Activated CD4-positive, alpha-beta T cell treated with anti-CD3 and anti-CD28 coated beads, Interleukin-2, amount 50 U/mL, for 4 hours (primary cell): ENCODE results near the gene PDE1C.

Experiments
- DNase-seq, 2 experiments: peaks; one replicate each; pipeline ENCODE4 v3.0.0-alpha.2; 2020

The PDE1C gene

DNA sequence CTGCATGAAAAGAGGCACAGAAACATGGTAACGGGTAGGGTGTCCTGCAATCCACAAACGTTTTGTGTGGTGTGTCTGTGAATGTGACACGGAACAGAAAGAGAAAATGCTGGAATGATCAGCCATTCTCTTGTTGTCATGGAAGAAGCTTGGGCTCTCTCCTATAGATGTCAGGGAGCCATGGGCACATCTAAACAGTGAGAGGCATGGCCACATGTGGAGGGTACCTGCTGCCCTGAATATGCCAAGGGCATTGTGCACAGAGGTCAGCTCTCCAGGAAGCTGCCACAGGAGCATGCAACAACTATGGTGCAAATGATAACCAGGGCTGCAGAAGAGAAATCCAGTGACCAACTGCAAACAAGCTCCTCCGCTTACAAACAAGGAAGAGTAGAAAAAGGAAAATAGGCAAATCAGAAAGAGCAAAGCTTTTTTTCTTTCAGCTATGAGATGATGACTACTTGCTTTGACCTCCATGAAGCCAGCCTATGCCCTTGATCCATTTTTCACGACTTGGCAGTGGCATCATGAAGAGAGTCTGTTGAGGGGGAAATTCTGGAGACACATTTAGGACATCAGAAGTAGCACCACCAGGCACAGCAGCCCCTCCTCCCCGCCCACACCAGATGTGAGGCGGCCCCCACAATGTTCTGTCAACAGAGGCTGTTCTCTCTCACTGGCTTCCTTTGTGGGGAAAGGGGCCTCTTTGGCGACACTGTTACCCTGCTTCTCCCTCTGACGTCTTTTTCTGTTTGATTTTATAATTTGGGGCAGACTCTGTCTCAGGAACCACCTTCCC lies 4.8 kb upstream of the PDE1C start:
- DNase-seq: no peak

DNA sequence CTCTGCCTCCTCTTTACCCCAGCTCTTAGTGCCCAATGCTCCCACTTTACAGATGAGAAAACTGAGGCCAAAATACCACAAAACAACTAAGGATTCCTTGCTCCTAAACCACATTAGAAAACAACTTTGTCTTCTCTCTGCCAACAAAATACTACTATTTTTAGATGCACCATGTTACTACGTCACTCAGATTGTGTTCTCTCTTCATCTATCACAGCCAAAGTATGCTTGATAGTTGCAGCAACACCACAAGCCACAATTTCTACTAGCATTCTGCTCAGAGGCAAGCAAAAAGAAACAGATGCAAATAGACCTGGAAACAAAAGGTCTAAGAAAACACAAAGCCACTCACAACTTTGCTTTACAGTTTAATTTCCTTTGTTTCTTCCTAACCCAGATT lies 3.3 kb upstream of the PDE1C start:
- no peak for DNase-seq

DNA sequence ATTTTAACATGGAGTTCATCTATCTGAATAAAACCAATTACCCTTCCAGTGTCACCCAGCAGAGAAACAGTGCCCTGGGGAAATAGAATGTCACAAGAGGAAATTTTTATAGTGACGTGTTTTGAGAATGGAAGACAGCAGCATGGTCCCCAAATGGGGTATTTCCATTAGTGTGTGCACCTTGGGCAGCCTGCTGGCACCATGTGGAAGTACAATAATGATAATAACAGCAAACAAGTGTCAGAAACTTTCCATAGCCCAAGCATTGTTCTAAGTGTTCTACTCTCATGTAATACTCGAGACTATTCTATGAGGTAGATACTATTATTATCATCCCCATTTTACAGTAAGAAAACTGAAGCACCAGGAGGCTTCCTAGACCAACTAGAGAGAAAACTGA lies 2.2 kb upstream of the PDE1C start:
- no peak for DNase-seq

DNA sequence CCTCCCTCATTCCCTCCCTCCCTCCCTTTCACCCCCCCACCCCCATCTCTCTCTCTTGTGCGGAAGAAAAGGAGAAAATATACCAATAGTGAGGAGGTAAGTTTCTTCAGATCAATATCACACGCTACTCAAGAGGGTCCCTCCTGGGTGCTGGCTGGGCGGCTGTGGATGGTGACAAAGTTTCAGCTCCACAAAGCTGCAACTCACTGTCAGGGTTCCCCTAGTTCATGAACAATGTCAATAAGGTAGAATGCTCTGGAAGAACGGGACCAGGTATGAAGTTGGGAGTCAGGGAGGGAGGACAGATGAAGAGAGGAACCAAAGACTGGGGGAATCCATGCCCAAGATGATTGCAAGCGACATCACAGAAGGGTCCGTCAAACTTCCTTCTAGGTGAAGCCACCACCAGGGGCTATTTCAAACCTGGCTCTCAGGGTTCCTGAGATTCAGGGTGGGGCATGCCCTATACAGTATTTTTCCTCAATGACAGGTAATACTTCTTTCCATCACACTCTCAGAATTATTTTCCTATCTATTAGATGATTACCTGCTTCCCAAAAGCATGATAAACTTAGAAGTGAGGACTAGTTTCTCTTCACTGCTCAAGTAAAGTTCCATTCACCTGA lies 1.4 kb upstream of the PDE1C start:
- DNase-seq: no peak

DNA sequence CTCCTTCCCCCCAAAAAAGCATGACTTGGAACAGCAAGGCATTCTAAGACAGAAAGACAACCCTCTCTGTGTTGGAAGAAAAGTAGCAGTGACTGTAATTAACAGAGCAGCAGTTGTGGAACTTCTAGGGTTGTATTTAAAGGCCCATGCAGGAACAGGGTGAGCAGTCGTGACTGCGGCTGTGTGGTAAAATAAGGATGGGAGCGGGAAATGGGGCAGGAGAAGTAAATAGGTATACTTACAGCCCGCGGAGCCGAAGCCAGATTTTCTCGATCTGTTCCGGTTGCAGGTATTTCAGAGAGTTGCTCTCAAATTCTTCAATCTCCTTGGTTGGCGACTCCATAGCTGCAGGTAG lies 179 bp downstream of the PDE1C start:
- no peak for DNase-seq

DNA sequence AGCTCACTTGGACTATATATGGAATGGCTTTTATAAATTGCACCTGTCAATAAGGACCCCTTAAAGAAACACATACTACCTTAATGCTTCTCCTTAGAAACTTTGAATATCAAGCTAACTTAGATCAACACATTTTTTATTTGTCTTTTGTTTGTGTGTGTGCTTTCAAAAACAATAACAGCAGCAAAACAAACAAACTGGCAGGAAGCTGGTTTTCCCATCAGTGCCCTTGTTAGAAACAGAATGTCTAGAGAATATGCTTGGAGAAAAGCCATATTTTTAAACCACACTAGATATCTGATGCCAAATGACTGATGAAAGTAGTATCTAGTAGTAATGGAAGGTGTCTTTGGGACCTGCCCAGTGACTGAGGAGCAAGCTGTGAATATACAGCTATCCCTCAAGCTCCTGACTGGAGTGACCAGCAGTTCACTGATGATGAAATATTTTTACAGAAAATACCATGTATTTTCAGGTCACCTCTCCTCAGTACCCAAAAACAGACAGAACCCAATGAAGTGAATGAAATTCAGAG lies 1.0 kb downstream of the PDE1C start:
- DNase-seq: no peak

DNA sequence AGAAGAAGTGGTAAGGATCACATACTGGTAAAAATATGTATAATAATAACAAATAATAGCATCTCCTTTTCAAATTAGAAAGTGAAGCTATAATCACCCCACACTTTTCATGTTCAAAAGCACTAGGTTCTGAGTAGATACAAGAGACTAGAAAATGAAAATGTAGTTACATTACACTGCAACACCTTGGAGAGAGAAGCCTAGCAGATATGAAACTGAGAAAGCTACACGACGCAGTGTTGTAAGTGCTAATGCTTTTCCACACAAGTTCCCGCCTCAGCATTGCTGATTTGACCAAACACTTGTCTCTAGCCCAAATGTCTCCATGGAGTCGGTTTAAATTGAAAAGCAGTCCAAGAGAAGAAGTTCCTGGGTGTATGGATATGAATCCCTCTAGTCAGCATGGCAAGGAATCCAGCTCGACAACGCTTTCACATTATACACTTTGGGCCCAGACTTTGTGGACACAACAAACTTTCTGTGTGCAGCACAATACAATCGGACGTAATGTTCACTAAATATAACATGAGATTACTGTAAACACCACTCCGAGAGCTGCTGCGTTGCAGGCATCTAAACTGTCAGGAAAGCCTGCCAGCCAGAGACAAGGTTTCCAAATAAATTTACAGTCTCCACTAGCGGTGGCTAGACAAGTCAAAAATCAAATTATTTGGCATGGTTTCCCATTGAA lies 1.7 kb downstream of the PDE1C start:
- DNase-seq: no peak

DNA sequence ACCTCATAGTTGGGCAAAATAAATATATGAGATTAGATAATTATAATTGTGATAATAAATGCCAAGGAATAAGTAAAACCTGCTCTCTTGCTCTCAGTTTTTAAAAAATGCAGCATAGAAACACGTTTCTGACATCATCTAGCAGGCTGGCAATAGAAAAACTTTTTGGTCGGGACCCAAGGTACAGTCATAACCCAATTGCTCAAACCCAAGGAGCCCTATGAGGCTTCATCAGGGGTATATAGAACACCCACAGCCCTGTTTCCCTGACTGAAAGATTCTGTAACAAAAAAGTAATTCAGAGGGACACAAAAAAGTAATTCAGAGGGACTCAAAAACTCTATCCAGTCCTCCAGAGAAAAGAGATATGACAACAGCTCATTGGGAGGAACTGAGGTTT lies 3.8 kb downstream of the PDE1C start:
- no peak for DNase-seq

DNA sequence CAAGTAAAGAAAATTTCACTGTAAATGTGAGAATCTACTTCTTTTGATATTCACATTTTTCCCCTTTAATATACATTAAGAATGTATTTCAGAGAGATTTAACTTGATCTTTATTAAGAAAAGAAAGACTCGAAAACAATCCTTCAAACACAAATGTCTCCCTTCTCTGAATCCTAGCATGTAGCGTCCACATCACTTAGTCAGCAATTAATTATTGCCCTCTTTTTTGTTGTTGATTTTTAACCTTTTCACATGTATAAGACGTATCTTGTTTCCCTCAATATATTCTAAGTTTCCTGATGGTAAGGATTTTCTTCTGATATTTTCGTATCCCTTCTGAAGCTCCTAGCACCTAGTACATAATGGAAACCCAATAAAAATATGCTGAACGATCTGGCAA lies 6.6 kb downstream of the PDE1C start:
- no peak for DNase-seq

DNA sequence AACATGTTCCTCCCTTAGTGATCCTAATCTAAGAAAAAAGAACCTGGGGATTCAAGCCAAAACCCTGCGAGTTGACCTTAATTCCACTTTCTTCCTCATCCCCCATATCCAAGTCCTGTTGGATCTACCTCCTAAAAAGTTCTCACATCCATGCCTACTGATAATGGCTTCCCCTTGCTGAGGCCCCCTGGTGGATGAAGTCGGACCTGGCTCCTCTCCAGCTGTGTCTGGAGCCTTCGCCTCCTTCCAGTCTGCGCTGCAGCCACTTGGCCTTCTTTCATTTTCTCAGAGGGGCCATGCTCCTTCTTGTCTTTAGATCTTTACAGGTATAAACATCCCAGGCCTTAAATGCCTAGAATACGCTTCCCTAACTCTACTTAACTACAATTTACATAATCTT lies 8.1 kb downstream of the PDE1C start:
- no peak for DNase-seq

DNA sequence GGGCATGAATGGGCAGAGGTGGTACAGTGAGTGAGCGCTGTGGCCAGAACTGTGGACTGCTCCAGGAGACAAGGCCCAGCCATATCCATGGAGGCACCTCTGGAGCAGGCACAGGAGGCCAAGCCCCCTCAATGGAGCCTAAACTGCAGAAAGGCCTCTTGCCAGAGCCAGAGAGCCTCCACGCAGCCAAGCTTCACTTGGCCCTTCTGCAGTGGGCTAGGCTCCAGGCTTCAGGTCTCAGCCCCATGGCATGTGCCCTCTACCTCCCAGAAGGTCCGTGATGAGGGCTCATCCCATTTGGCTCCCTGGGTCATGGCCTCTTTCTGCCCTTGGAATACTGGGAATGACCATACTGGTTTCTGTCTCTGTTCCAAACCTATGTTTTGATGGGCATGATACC lies 8.9 kb downstream of the PDE1C start:
- DNase-seq: no peak

DNA sequence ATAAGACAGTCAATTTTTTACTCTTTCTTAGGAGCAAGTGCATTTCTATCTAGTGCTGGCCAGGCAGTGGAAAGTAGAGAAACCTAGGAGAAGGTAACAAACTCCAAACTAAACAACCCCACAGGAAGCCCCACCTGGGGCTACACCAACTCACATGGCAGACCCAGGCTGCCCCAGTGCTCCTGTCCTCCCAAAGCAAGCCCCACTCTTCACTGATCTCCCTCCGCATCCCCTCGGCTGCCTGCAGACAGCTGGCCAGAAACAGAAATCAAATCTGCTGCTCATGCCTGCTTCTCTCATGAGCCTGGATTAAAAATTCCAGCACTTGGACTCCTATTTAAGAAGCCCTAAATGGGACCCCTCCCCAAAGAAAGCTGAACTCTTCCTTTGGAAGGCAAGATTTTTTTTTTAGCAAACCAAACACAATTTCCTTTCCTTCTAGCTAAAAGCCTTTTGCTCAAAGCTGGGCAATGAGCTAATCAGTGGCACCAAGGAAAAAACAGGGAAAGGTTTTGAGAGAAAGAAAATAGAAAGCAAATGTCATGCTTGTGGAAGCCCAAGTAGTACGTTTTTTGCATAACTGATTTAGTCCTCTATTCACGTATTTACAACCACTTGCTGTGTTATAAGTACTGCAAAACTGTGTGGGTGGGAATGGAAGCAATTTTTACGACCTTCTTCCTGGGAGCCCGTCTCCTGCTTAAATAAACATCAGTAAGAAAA lies 10.8 kb downstream of the PDE1C start:
- DNase-seq: no peak

DNA sequence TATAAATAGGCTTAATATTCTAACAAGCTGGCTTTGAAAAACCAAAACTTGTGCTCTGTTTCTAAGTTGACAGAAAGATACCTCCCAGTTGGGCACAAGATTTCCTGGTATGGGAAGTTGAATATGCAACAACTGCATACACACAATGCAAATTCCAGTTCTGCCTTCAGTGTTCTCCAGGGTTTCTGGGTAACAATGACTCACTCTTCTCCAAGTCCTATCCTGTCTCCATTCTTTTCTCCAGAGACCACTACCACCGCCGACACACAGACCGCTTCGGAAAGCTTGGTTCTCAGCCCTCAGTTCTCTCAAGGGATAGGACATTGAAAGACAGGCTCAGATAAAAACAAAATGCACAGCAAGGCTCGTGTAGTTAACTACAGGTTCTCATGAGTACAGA lies 12.2 kb downstream of the PDE1C start:
- no peak for DNase-seq

DNA sequence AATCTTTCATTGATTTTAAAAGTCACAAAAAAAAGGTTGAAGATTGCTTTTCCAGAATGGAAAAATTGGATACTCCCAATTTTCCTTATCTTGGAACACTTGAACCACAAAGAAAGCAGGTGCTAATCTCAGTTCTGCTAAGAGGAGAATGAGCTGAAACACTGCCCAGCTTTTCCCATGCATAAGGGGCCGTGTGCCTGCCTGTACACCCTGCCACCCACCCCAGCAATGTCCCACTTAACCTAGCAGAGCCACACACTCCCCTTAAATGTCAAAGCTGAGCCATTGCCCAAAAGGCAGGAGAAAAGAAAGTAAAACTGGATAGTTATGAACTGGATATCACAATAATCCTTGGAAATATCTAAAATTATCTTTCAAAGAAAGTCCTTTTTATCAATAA lies 13.4 kb downstream of the PDE1C start:
- DNase-seq: no peak

DNA sequence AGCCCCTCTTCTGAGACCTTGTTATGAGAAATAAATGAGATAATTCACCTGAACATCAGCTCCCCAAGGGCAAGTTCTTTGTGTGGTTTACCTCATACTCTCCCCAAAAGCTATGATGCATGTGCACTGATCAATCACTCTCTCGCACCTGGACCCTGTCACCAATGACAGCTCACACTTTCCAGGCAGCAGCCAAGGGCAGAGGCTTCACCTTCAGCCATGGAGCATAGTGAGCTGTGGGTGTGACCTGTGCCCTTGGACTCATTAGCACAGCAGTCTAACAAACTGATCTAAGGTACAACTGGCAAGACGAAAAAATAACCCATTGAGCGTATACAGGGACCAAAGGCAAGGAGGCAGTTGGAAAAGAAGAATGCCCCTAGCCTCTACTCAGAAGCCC lies 17.0 kb downstream of the PDE1C start:
- DNase-seq: no peak

DNA sequence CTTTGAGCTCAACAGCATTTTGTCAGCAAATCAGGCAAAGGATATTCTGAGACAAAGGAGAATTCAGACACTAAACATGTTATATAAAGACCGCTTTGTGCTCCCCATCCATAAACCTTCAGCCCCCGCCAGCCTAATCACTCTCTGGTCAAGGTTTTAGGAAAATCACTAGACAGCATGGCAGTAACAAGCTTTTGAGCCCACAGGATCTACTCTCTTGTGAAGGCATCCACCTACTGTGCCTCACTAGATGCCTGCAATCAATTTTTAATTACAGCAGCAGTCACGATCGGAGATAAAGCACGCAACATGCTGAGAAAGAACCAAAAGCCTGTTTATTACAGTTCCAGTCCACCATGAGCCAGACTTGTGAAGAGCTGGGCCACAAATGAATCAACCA lies 19.1 kb downstream of the PDE1C start:
- DNase-seq: no peak

DNA sequence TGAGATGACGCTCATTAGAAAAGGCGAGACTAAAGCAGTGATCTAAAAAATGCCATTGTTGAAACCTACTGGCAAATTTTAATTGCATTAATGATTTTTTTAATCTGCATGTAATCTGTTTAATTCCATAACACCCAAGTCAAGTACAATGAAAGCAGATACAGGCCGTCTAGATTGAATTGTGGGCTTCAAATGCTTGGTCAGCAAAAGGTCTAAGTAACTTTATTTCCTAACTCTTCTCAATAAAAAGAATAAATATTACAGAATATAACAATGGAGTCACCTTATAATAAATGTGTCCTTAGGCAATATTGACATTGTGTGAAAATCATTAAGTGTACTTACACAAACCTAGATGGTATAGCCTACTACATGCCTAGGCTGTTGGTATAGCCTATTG lies 20.6 kb downstream of the PDE1C start:
- no peak for DNase-seq

DNA sequence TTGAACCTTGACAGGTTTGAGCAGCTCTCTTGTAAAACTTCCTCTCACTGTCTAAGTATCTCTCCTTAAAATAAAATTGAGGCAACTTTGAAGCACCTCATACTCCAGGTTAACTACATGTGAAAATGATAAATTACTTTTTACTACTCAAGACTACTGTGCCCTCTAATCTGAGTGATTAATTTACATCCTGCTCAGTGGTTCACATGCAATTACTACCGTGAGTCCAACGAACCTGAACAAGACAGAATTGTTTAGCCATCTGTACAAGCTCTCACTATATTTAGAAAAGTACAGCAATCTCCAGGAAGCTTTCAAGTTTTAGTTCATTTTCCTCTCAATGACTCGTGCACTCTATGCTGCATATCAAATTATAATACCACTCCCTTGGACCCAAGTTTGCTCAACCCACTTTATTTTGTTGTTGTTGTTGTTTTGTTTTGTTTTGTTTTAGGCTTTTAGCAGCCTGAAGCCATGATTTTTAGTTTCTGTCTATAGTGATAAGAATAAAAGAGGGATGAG lies 21.2 kb downstream of the PDE1C start:
- DNase-seq: no peak

DNA sequence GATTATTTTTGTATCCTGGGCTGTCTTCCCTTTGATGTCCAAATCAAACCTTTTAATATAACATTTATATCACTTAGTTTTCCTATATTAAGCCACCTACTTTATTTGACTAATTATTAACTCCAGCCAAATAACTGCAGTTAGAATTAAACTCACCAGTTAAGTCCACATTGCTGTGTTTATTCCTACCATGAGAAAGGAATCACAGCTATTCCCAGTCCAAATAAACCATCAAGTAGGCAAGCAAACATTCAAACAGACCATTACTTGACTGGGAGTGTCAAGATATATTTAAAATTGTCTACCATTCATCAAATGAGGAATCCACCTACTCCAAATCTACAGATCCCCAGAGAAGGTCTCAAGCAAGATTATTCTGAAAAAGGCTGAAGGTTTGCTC lies 22.4 kb downstream of the PDE1C start:
- no peak for DNase-seq

DNA sequence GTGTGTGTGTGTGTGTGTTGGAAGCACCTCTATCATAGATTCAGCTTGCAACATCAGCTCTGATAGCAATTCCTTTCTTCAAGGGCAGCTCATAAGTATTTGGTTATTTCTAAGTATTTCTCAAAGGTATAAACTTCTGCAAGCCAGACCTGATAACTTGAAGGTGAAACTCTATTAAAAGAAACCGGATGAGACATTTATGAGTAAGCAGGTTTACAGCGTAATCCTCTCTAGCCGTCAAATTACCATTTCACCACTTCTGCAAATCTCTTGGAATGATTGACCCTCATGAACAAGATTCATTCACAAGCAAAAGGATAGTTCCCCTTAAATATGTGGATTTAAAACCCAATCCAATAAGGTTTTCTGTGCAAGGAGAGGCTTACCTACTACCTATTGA lies 23.1 kb downstream of the PDE1C start:
- no peak for DNase-seq

DNA sequence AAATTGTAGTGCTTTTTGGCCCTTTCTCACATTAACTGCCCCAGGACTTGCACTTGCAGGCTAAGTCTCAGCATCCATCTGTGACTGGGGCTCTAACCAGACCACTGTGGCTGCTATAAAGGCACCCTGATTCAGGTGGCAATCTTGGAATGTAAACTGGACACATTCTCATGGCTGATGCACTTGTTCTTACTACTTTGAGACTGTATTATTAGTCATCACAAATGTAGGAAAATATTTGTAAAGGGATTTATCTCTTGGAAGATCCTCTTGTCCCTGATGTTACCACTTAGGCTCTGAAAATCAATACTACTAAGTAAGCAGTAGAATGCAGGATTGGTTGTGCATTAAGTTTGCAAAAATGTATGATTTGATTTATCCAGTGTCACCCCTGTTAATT lies 25.0 kb downstream of the PDE1C start:
- DNase-seq: no peak

DNA sequence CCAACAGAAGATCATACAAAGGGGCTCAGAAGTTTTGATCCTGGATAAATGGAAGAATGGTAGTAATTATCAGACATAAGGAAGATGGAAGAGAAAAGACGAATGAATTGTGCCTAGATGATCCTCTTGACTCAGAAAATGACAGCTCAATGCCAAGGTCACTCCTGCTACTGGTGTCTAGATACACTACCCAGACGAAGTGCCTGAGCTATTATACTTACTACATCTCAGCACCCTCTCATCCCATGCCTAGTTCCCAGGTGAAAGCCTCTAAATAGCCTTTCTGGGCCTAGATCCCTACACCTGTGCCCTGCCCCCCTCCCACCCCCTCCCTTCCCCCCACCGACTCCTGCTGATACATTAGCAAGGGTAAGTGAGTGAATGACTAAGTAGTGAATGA lies 25.5 kb downstream of the PDE1C start:
- no peak for DNase-seq

DNA sequence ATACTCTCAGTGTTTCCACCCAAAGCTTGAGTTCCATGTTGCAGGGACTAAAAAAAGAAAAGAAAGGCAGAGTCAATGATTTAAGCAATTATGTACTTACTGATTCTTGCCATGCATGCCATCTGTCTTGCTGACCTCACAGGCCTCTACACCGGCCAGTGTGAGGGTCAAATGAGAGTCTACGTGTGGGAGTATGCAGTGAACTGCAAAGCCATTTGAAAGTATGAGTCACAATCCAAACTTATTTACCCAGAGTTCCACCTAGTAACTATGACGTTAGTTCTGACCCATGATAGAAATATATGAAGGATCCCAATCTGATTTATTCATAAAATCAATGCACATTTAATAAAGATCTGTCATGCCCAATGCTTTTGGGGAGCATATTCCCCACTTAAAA lies 26.5 kb downstream of the PDE1C start:
- no peak for DNase-seq
